ENCODE results near the gene GPD1. TPM values are rescaled to one million over a fixed set of nuclear protein-coding genes. Genes with fewer than 3 reads are reported as not detected.

GPD1 gene
- total RNA-seq, 1 donor from 2014 or later, result 12.2 TPM

DNA sequence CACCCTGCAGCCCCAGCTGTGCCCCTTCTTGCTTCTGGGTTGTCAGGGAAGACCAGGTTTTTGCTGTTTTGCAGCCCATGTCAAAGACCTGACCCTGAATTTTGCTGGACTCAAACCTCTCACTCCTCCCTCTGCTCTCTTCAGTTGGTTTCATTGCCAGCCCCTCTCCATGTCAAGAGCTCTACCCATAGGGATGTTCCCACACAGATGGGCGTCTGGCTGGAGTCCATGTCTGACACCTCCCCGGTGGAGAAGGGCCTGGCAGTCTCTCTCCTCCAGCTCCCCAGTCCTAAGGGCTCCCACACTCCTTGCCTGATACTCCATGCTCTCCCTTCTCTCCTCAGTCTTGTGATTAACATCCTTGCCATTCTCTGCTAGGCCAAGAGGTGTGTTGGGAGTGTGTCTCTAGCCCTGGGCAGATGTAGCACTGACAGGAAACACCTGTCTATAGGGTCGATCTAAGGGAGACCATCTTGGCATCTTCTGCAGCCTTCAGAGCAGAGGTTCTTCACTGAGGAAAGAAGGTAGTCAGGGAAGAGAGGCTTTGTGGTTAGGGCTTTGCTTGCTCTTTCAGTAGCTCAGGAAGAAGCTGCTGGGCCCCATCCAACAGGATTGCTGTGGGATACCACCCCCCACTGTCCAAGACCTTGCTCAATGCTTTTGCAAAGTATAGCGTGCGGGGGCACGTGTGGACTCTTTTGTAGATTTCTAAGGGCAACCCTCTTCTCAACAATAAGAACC is 41.7 kb upstream of the GPD1 start:
- Histone ChIP-seq H3K36me3 (no peaks in the 10 kb centered on the region), H3K27me3 (no peaks in the 10 kb centered on the region), H3K4me1 (peaks cover under 1 to 2% of the 10 kb centered on the region in 2 donors), H3K9me3 (no peaks in the 10 kb centered on the region), H3K27ac (no peak overlapping the region), H3K4me3 (no peak overlapping the region)
- TF ChIP-seq, protein P1, sequence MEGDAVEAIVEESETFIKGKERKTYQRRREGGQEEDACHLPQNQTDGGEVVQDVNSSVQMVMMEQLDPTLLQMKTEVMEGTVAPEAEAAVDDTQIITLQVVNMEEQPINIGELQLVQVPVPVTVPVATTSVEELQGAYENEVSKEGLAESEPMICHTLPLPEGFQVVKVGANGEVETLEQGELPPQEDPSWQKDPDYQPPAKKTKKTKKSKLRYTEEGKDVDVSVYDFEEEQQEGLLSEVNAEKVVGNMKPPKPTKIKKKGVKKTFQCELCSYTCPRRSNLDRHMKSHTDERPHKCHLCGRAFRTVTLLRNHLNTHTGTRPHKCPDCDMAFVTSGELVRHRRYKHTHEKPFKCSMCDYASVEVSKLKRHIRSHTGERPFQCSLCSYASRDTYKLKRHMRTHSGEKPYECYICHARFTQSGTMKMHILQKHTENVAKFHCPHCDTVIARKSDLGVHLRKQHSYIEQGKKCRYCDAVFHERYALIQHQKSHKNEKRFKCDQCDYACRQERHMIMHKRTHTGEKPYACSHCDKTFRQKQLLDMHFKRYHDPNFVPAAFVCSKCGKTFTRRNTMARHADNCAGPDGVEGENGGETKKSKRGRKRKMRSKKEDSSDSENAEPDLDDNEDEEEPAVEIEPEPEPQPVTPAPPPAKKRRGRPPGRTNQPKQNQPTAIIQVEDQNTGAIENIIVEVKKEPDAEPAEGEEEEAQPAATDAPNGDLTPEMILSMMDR (IDR thresholded peaks at IDR 0.05), result no peak
- intact Hi-C loops (cut with DNase I), result no loop called here
- DNase-seq (ENCODE audit: low spot score in 2 of 2), result no peak

DNA sequence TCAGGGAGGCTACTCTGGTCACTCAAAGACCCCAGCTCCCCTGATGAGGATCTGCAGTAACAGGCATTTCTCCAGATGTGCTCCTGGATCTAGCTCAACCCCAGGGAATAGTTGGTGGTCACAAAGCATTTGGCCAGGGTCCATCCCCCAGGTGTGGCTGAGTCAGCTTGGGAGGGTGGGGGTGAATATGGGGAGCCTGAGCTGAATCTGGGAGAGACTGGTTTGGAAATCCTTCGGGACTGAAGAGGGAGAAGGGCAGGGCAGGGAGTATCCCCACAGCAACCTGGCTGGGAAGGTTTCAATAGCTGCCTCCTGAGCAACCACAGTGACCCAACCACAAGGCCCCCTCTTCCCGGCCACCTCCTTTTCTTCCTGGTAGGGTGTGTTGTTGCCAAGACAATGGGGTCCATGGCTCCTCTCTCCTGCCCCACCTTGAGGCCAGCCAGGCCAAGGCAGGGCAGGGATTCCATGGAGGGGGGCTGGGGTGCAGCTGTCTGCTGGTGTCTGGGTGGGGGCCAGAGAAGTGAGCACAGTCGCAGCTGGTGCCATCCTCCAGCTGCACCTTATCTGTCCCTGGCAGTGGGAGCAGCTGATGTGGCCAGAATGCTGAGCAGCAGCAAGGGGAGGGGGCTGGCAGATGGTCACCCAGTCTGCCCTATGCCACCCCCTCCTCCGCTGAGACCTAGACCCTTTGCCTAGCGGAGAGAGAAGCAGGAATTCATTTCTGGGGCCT is 40.9 kb upstream of the GPD1 start:
- intact Hi-C loops (cut with DNase I), result no loop called here
- Histone ChIP-seq H3K27me3 (no peaks in the 10 kb centered on the region), H3K4me1 (peaks cover 0 to 2% of the 10 kb centered on the region in 2 donors), H3K36me3 (no peaks in the 10 kb centered on the region), H3K9me3 (no peaks in the 10 kb centered on the region), H3K27ac (no peak overlapping the region), H3K4me3 (no peak overlapping the region)
- TF ChIP-seq, protein P1 (IDR thresholded peaks at IDR 0.05), result no peak
- DNase-seq (ENCODE audit: low spot score in 2 of 2), result no peak

DNA sequence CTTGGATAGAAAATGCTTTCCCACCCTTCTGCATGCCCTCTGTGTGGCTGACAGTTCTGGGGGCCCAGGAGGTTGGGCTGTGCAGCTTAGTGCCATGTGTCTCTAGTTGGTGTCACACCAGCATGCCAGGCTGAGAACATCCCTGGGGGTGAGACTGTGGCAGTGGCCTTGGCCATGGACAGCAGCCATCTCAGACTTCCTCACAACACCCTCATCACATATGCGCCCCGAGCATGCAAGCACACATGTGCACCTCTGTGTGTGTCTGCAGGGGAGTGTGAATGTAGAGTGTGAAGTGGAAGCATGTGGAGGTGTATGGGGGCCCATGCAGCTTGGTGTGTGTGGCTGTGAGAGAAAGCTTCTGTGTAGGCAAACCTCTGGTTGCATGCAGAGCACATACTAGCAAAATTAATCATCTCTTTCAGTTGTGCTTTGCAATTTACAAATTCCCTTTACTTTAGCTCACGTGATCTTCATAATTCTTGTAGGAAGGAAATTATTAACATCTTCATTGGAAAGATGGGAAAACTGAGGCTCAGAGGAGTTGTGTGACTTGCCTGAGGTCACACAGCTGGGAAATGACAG is 38.0 kb upstream of the GPD1 start:
- no peak overlapping the region for H3K27ac ChIP-seq

DNA sequence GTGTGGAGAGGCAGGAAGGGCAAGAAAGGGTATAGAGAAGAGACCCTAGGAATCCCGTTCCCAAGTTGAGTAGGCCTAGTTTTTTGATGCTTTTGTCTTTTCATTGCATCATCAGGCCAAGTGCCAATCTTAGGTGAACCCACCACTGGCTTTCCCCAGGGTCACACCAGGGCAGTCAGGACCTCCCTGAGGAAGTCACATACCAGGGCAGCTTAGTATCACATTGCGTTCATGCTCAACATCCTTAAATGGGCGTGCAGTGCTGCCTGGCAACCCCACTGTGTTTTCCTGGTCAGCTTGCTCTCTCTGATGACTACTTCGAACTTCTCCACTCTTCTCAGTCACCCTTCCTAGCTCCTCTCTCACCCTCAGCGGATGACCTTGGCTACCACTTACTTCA is 37.4 kb upstream of the GPD1 start:
- intact Hi-C loops (cut with DNase I), result no loop called here
- no peak overlapping the region for H3K4me3 ChIP-seq
- TF ChIP-seq, protein P1 (IDR thresholded peaks at IDR 0.05), result no peak
- peak in 1 of 2 donors; percentile 84 for DNase-seq (ENCODE audit: low spot score in 2 of 2)
- H3K27ac ChIP-seq, result no peak overlapping the region
- no peaks in the 10 kb centered on the region for H3K4me1 ChIP-seq
- no peaks in the 10 kb centered on the region for H3K27me3 ChIP-seq
- H3K9me3 ChIP-seq, result no peaks in the 10 kb centered on the region
- no peaks in the 10 kb centered on the region for H3K36me3 ChIP-seq

More for the DNA sequence above, 38.0 kb upstream of the GPD1 start:
- H3K4me3 ChIP-seq, result no peak overlapping the region
- H3K4me1 ChIP-seq, result no peaks in the 10 kb centered on the region
- no peak for DNase-seq (ENCODE audit: low spot score in 2 of 2)
- H3K9me3 ChIP-seq, result no peaks in the 10 kb centered on the region
- TF ChIP-seq, protein P1 (IDR thresholded peaks at IDR 0.05), result no peak
- intact Hi-C loops (cut with DNase I), result no loop called here
- H3K27me3 ChIP-seq, result no peaks in the 10 kb centered on the region
- no peaks in the 10 kb centered on the region for H3K36me3 ChIP-seq

DNA sequence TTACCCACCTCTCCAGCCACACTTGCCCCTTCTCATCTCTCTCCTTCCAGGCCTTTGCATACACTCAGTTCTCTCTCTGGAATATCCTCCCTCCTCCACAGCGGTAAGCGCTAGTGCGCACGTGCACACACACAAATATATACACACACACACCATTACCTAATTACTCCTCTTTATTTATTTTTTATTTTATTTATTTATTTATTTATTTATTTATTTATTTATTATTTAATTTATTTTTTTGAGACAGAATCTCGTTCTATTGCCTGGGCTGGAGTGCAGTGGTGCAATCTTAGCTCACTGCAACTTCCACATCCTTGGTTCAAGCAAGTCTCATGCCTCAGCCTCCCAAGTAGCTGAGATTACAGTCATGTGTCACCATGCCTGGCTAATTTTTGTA is 34.7 kb upstream of the GPD1 start:
- DNase-seq (ENCODE audit: low spot score in 2 of 2), result no peak
- intact Hi-C loops (cut with DNase I), result no loop called here

More for the DNA sequence above, 34.7 kb upstream of the GPD1 start:
- no peaks in the 10 kb centered on the region for H3K27me3 ChIP-seq
- TF ChIP-seq, protein P1 (IDR thresholded peaks at IDR 0.05), result no peak
- H3K9me3 ChIP-seq, result no peaks in the 10 kb centered on the region
- no peaks in the 10 kb centered on the region for H3K36me3 ChIP-seq
- no peaks in the 10 kb centered on the region for H3K4me1 ChIP-seq
- H3K4me3 ChIP-seq, result no peak overlapping the region
- H3K27ac ChIP-seq, result no peak overlapping the region
